Esophagus squamous epithelium (tissue), 4 donors: ENCODE data around the gene FGFR3.

Experiments
- CTCF ChIP-seq, 6 experiments: fragments of 450-650 bp in 4 of 6; fragments of 200-600 bp in 2 of 6; sonication (generic) in 2 of 6; IDR thresholded peaks; one replicate each; pipeline ENCODE4 v1.5.1; 2016 to 2019; ENCODE audit warnings: antibody characterized with exemption in 6 of 6, mild to moderate bottlenecking in 4 of 6, moderate library complexity in 4 of 6
- POLR2A ChIP-seq, 4 donors: fragments of 450-650 bp; IDR thresholded peaks; one replicate each; pipeline ENCODE4 v1.6.1; 2017; ENCODE audit warnings: antibody characterized with exemption in 4 of 4, mild to moderate bottlenecking in 4 of 4, moderate library complexity in 3 of 4

GRCh38 chr4:1822568-1823544, 29.8 kb downstream of the FGFR3 start:
- no peak for TF ChIP-seq CTCF (IDR thresholded peaks at IDR 0.05)
- TF ChIP-seq POLR2A (IDR thresholded peaks at IDR 0.05), result no peak
